Thoracic aorta (tissue), 2 donors: Measurements from ENCODE around the gene CPB2. TPM values are rescaled to one million over a fixed set of nuclear protein-coding genes. Genes with fewer than 3 reads are reported as not detected.

Experiments
- ATAC-seq: fragments of 150-250 bp; one replicate; pipeline ENCODE4 v1.8.0; 2017; ENCODE audit warnings: low read depth; ENCODE audit not compliant: insufficient number of reproducible peaks, low FRiP score
- DNase-seq: peaks from one replicate; pipeline ENCODE4 v3.0.0-alpha.2; 2020; ENCODE audit warnings: low spot score
- H3K27ac ChIP-seq, 2 donors: fragments of 200-600 bp; sonication (generic); 1 replicate in 1 of 2; 2 replicates in 1 of 2; pipeline ENCODE4 v1.5.1; 2016; ENCODE audit warnings: mild to moderate bottlenecking in 2 of 2, moderate library complexity in 2 of 2
- H3K27me3 ChIP-seq: fragments of 200-600 bp; sonication (generic); replicated peaks from 2 replicates; pipeline ENCODE4 v1.6.0; 2016; ENCODE audit warnings: mild to moderate bottlenecking; ENCODE audit not compliant: insufficient read depth
- H3K36me3 ChIP-seq: fragments of 200-600 bp; sonication (generic); one replicate; pipeline ENCODE4 v1.5.1; 2016
- H3K4me1 ChIP-seq, 2 donors: fragments of 200-600 bp; sonication (generic); 1 replicate in 1 of 2; 2 replicates in 1 of 2; pipeline versions ENCODE4 v1.5.1 to v1.6.0; 2016; ENCODE audit warnings: low read depth in 2 of 2, mild to moderate bottlenecking in 1 of 2; ENCODE audit not compliant: control insufficient read depth in 1 of 2
- H3K4me3 ChIP-seq: fragments of 200-600 bp; sonication (generic); 2 replicates; pipeline ENCODE4 v1.5.1; 2016; ENCODE audit warnings: mild to moderate bottlenecking
- H3K9me3 ChIP-seq: fragments of 200-600 bp; sonication (generic); 2 replicates; pipeline ENCODE4 v1.5.1; 2016
- CTCF ChIP-seq: fragments of 200-600 bp; sonication (generic); IDR thresholded peaks from one replicate; pipeline ENCODE4 v1.5.1; 2019; ENCODE audit warnings: antibody characterized with exemption
- total RNA-seq, 2 donors: library from RNA; depleted of rRNA; stranded (reverse); fragments of >200 nt; gene quantifications; one replicate each; pipeline versions ENCODE4 v1.1.0 to v1.2.3, GENCODE V29; 2016

Gene CPB2
- total RNA-seq, 2 donors from 2014 or later, result not detected

- ATAC-seq (no peak), DNase-seq (no peak)
- no peaks in the 10 kb centered on the region for H3K9me3 ChIP-seq
- H3K4me1 ChIP-seq, result no peaks in the 10 kb centered on the region
- no peak overlapping the region for H3K4me3 ChIP-seq
- H3K27ac ChIP-seq, result no peak overlapping the region
- no peaks in the 10 kb centered on the region for H3K27me3 ChIP-seq
- TF ChIP-seq CTCF, result no peak
- H3K36me3 ChIP-seq, result no peaks in the 10 kb centered on the region
Measured at GRCh38 chr13:46077265-46077664, 27.6 kb downstream of the CPB2 start.

- ATAC-seq (no peak), DNase-seq (no peak)
- no peaks in the 10 kb centered on the region for H3K27me3 ChIP-seq
- H3K4me1 ChIP-seq, result no peaks in the 10 kb centered on the region
- H3K27ac ChIP-seq, result no peak overlapping the region
- no peaks in the 10 kb centered on the region for H3K9me3 ChIP-seq
- TF ChIP-seq CTCF, result no peak
- H3K36me3 ChIP-seq, result no peaks in the 10 kb centered on the region
- H3K4me3 ChIP-seq, result no peak overlapping the region
Measured at GRCh38 chr13:46076827-46077226, 28.0 kb downstream of the CPB2 start.

GRCh38 chr13:46075811-46076210 is 29.0 kb downstream of the CPB2 start:
- no peak for TF ChIP-seq CTCF
- no peaks in the 10 kb centered on the region for H3K27me3 ChIP-seq
- ATAC-seq (no peak), DNase-seq (no peak)
- no peak overlapping the region for H3K27ac ChIP-seq
- H3K36me3 ChIP-seq, result no peaks in the 10 kb centered on the region
- H3K4me3 ChIP-seq, result no peak overlapping the region
- no peaks in the 10 kb centered on the region for H3K9me3 ChIP-seq
- no peaks in the 10 kb centered on the region for H3K4me1 ChIP-seq

GRCh38 chr13:46071590-46072249 is 33.1 kb downstream of the CPB2 start:
- Histone ChIP-seq H3K4me1 (no peaks in the 10 kb centered on the region), H3K27me3 (no peaks in the 10 kb centered on the region), H3K36me3 (no peaks in the 10 kb centered on the region), H3K9me3 (no peaks in the 10 kb centered on the region), H3K27ac (no peak overlapping the region), H3K4me3 (no peak overlapping the region)
- ATAC-seq (no peak), DNase-seq (no peak)
- no peak for TF ChIP-seq CTCF

- no peak overlapping the region for H3K4me3 ChIP-seq
- no peak for TF ChIP-seq CTCF
- no peak overlapping the region for H3K27ac ChIP-seq
- H3K4me1 ChIP-seq, result no peaks in the 10 kb centered on the region
- DNase-seq (no peak), ATAC-seq (no peak)
- no peaks in the 10 kb centered on the region for H3K27me3 ChIP-seq
- H3K36me3 ChIP-seq, result no peaks in the 10 kb centered on the region
- no peaks in the 10 kb centered on the region for H3K9me3 ChIP-seq
Measured at GRCh38 chr13:46063292-46063691, 41.5 kb downstream of the CPB2 start.
